ENCODE data around the gene PCOLCE2. TPM values are rescaled to one million over a fixed set of nuclear protein-coding genes. Genes with fewer than 3 reads are reported as not detected.

PCOLCE2 gene
- total and polyA plus RNA-seq, 2 donors (not counting 3 experiments of a cell fraction or from before 2014, with no cell fraction given), result not detected

DNA sequence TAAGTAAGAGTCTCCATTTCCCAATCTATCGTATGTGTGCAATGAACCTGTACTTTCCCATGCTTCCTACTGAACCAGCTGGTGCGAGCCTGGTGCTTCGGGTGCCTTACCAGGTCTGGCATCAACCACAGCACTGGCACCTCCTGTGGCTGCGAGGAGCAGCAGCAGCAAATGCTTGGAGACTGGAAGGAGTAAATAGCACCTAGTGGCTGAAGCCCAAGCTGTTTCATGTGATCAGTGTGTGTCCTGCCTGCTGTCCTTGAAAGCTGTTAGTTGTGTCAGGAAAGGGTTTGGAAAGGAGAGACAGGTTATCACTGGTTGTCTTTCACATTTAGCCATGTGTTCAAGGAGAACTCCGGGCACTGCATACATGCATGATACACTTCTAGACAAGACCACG, 31.8 kb downstream of the PCOLCE2 start:
- TF ChIP-seq, protein P1, sequence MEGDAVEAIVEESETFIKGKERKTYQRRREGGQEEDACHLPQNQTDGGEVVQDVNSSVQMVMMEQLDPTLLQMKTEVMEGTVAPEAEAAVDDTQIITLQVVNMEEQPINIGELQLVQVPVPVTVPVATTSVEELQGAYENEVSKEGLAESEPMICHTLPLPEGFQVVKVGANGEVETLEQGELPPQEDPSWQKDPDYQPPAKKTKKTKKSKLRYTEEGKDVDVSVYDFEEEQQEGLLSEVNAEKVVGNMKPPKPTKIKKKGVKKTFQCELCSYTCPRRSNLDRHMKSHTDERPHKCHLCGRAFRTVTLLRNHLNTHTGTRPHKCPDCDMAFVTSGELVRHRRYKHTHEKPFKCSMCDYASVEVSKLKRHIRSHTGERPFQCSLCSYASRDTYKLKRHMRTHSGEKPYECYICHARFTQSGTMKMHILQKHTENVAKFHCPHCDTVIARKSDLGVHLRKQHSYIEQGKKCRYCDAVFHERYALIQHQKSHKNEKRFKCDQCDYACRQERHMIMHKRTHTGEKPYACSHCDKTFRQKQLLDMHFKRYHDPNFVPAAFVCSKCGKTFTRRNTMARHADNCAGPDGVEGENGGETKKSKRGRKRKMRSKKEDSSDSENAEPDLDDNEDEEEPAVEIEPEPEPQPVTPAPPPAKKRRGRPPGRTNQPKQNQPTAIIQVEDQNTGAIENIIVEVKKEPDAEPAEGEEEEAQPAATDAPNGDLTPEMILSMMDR (IDR thresholded peaks at IDR 0.05; ENCODE audit: extremely low read depth in 1 of 2, insufficient read depth in 1 of 2, low read depth in 1 of 2, low read length in 2 of 2), result peak in 1 of 2 donors; percentile 22
- TF ChIP-seq EZH2 (IDR thresholded peaks at IDR 0.05; ENCODE audit: borderline replicate concordance, low read depth, low read length, severe bottlenecking), result no peak
- no peaks in the 10 kb centered on the region for H4K20me1 ChIP-seq (replicated peaks; ENCODE audit: control insufficient read depth, extremely low read depth, insufficient read depth, low read length)
- no peaks in the 10 kb centered on the region for H3K79me2 ChIP-seq (ENCODE audit: control insufficient read depth, insufficient read depth, low read length)
- no peak for FAIRE-seq
- H3K9me3 ChIP-seq (replicated peaks; ENCODE audit: control insufficient read depth, insufficient read depth, low read length), result no peaks in the 10 kb centered on the region
- H3K4me2 ChIP-seq (ENCODE audit: insufficient read depth, low read length), result no peak overlapping the region
- H3K9ac ChIP-seq (replicated peaks; ENCODE audit: extremely low read depth, insufficient read depth, low read length), result no peak overlapping the region
- no peak overlapping the region for H3K27ac ChIP-seq (ENCODE audit: insufficient read depth, low read depth, low read length)
- H2AFZ ChIP-seq (ENCODE audit: low read depth, low read length), result no peak overlapping the region
- intact Hi-C loops (cut with micrococcal nuclease), result no loop called here
- DNase-seq (ENCODE audit: low read depth, low spot score), result no peak
- H3K4me1 ChIP-seq (ENCODE audit: control insufficient read depth, extremely low read depth, insufficient read depth, low read length), result no peaks in the 10 kb centered on the region
- no peaks in the 10 kb centered on the region for H3K36me3 ChIP-seq (ENCODE audit: control insufficient read depth in 2 of 2, extremely low read depth in 1 of 2, insufficient read depth in 2 of 2, low read length in 2 of 2)
- no peaks in the 10 kb centered on the region for H3K9me1 ChIP-seq (replicated peaks; ENCODE audit: control insufficient read depth, extremely low read depth, insufficient read depth, low read length)
- ChIA-PET CTCF (interaction anchor here (0.7 to 1.6 kb wide), 7 partner anchors 10 to 137 kb away, joined by 3 to 7 read pairs (median 3); no protein-coding TSS in a partner anchor), POLR2A (no interaction called here)
- no TSS peak for BruUV-seq (replicated peaks)
- dilution Hi-C loops (cut with MboI; ENCODE audit: extremely low pct_ligation_motif_present, low sequenced_read_pairs), result no loop called here
- H3K27me3 ChIP-seq (ENCODE audit: control insufficient read depth in 2 of 2, insufficient read depth in 2 of 2, low read length in 2 of 2), result peaks cover 12 to 24% of the 10 kb centered on the region in 2 experiments
- no peak overlapping the region for H3K4me3 ChIP-seq (replicated peaks in 1 of 3; ENCODE audit: insufficient read depth in 1 of 3, low read depth in 1 of 3, low read length in 3 of 3)

DNA sequence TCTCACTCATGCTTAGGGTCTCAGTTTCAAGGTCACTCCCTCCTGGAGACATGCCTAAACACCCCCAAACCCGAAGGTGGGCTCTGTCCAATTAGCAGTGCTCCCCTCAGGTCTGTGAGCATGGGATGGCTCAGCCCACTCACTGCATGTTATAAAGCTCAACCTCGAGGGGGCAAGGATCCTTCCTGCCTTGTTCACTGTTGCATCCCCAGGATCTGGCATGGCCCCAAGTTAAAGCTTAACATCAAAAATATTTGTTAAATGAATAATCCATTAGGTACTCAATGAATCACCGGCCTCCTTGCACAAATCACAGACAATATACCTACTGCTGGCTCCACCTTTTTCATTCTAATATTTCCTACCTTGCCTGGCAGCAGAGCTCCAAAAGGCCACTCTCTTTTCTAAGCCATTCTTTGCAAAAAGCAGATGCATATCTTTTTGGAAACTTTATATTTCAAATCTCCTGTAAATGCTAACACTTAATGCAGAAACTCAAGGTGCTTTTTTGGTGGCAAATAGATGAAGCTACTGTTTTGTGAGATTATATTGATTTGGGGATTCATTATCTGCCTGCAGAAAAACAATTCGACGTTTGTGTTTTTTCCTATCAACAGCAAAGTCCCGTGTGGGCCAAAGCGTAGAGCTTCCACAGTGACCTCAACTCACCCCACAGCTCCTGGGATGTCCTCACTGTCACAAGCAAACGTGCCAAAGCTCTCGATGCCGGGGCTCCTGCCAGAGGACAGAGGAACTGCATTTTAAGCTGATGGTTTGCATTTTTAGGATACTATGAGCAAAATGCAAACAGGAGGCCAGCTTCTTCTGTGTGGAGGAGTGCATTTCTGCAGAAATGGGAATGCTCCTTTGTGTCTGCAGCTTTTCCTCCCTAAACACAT, 35.4 kb downstream of the PCOLCE2 start:
- dilution Hi-C loops (cut with MboI; ENCODE audit: extremely low pct_ligation_motif_present, low sequenced_read_pairs), result no loop called here
- H3K4me2 ChIP-seq (ENCODE audit: insufficient read depth, low read length), result no peak overlapping the region
- H3K79me2 ChIP-seq (ENCODE audit: control insufficient read depth, insufficient read depth, low read length), result no peaks in the 10 kb centered on the region
- H3K9me3 ChIP-seq (replicated peaks; ENCODE audit: control insufficient read depth, insufficient read depth, low read length), result no peaks in the 10 kb centered on the region
- no peak overlapping the region for H2AFZ ChIP-seq (ENCODE audit: low read depth, low read length)
- H3K9ac ChIP-seq (replicated peaks; ENCODE audit: extremely low read depth, insufficient read depth, low read length), result no peak overlapping the region
- H3K27me3 ChIP-seq (ENCODE audit: control insufficient read depth in 2 of 2, insufficient read depth in 2 of 2, low read length in 2 of 2), result peaks cover 3 to 12% of the 10 kb centered on the region in 2 experiments
- DNase-seq (ENCODE audit: low read depth, low spot score) (no peak), FAIRE-seq (no peak)
- H3K4me3 ChIP-seq (replicated peaks in 1 of 3; ENCODE audit: insufficient read depth in 1 of 3, low read depth in 1 of 3, low read length in 3 of 3), result no peak overlapping the region
- no peaks in the 10 kb centered on the region for H3K9me1 ChIP-seq (replicated peaks; ENCODE audit: control insufficient read depth, extremely low read depth, insufficient read depth, low read length)
- no peaks in the 10 kb centered on the region for H3K36me3 ChIP-seq (ENCODE audit: control insufficient read depth in 2 of 2, extremely low read depth in 1 of 2, insufficient read depth in 2 of 2, low read length in 2 of 2)
- no peaks in the 10 kb centered on the region for H4K20me1 ChIP-seq (replicated peaks; ENCODE audit: control insufficient read depth, extremely low read depth, insufficient read depth, low read length)
- no peak overlapping the region for H3K27ac ChIP-seq (ENCODE audit: insufficient read depth, low read depth, low read length)
- no peaks in the 10 kb centered on the region for H3K4me1 ChIP-seq (ENCODE audit: control insufficient read depth, extremely low read depth, insufficient read depth, low read length)
- intact Hi-C loops (cut with micrococcal nuclease), result no loop called here
- TF ChIP-seq EZH2 (IDR thresholded peaks at IDR 0.05; ENCODE audit: borderline replicate concordance, low read depth, low read length, severe bottlenecking), result no peak
- ChIA-PET POLR2A (no interaction called here), CTCF (interaction anchor here (0.7 to 2.8 kb wide), 8 partner anchors 10 to 267 kb away, joined by 3 to 13 read pairs (median 3); no protein-coding TSS in a partner anchor)
- BruUV-seq (replicated peaks), result no TSS peak

All from endothelial cell of umbilical vein (primary cell).